Small intestine (tissue), 7 donors: ENCODE results near the gene JAGN1. TPM values are rescaled to one million over a fixed set of nuclear protein-coding genes. Genes with fewer than 3 reads are reported as not detected.
A peak's percentile ranks its signal among the peaks of the same experiment; 100 is the strongest.

Experiments used
- DNase-seq, 2 donors: peaks; one replicate each; pipeline versions ENCODE4 v3.0.0 to v3.0.0-alpha.2; 2013
- FAIRE-seq: peaks from 2 replicates; lab custom pipeline; 2012; peaks lifted over from hg19 to GRCh38; lab: Jason Lieb, UNC
- H3K27ac ChIP-seq, 3 donors: one replicate each; pipeline ENCODE4 v1.5.1; 2013; ENCODE audit warnings: low read length in 2 of 3, mild to moderate bottlenecking in 2 of 3, control low read depth in 1 of 3, inconsistent platforms in 1 of 3, low read depth in 1 of 3, moderate library complexity in 1 of 3
- H3K27me3 ChIP-seq, 3 donors: one replicate each; pipeline ENCODE4 v1.6.1; 2013; ENCODE audit warnings: low read length in 3 of 3, inconsistent platforms in 1 of 3; ENCODE audit not compliant: control insufficient read depth in 3 of 3, insufficient read depth in 3 of 3
- H3K36me3 ChIP-seq, 3 donors: one replicate each; pipeline ENCODE4 v1.6.1; 2013; ENCODE audit warnings: low read length in 3 of 3, inconsistent platforms in 1 of 3, low read depth in 1 of 3, mild to moderate bottlenecking in 1 of 3, moderate library complexity in 1 of 3; ENCODE audit not compliant: control insufficient read depth in 3 of 3, insufficient read depth in 2 of 3
- H3K4me1 ChIP-seq, 3 donors: one replicate each; pipeline ENCODE4 v1.6.1; 2013; ENCODE audit warnings: low read length in 2 of 3, inconsistent platforms in 1 of 3, low read depth in 1 of 3, mild to moderate bottlenecking in 1 of 3, moderate library complexity in 1 of 3; ENCODE audit not compliant: control insufficient read depth in 3 of 3, insufficient read depth in 2 of 3
- H3K4me3 ChIP-seq, 3 donors: one replicate each; pipeline ENCODE4 v1.5.1; 2013; ENCODE audit warnings: low read length in 3 of 3, control low read depth in 1 of 3, inconsistent platforms in 1 of 3, low read depth in 1 of 3, mild to moderate bottlenecking in 1 of 3, moderate library complexity in 1 of 3
- H3K9me3 ChIP-seq, 2 donors: one replicate each; pipeline ENCODE4 v1.6.1; 2013; ENCODE audit warnings: low read depth in 1 of 2, low read length in 1 of 2; ENCODE audit not compliant: control insufficient read depth in 2 of 2, insufficient read depth in 1 of 2
- WGBS, 3 donors: extraction: QIAGEN DNeasy Blood & Tissue Kit; methylation state at CpG; one replicate each; pipeline ENCODE4 v1.1.7; 2013; 5-methylcytosine and 5-hydroxymethylcytosine counted together
- polyA plus RNA-seq, 4 donors: library from polyadenylated mRNA; stranded (reverse) in 3 of 4; unstranded in 1 of 4; fragments of 200-250 nt in 3 of 4; fragments of 120-200 nt in 1 of 4; gene quantifications; one replicate each; pipeline versions ENCODE4 v1.2.1 to v1.2.3, GENCODE V29; 2013
- donor health status: healthy with polysubstance abuse.
- donor health status: control.
- donor health status: control.
- donor health status: Bipolar disorder and iron deficiency.
- donor health status: healthy.

Gene JAGN1
- polyA plus RNA-seq, 4 donors: 49.0 to 56.8 (median 52.7) TPM

DNA sequence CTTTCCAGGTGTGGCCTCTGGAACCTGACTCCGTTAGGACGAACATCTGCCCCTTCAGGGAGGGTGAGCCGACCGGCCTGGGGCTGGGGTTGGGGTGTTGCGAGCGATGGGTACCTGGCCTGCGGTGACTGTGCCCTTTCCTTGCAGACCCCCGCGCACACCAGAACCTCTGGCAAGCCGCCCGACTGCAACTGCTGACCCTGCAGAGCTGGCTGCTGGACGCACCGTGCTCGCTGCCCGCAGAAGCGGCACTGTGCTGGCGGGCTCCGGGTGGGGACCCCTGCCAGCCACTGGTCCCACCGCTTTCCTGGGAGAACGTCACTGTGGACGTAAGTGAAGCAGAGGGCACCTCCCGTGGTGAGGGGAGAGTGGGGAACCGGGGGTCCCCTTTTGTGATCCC, 37.7 kb downstream of the JAGN1 start:
- no peak overlapping the region for H3K4me3 ChIP-seq
- no peak for DNase-seq
- no peak for FAIRE-seq
- H3K27me3 ChIP-seq: no peaks in the 10 kb centered on the region
- no peak overlapping the region for H3K27ac ChIP-seq
- peaks cover 0 to 5% (median 0%) of the 10 kb centered on the region in 3 donors for H3K4me1 ChIP-seq
- no peaks in the 10 kb centered on the region for H3K9me3 ChIP-seq
- 95 to 97% (median 96%) methylated on average over 23 of the region's 23 CpGs for WGBS, 3 donors
- H3K36me3 ChIP-seq: peaks cover 0 to 46% (median 6%) of the 10 kb centered on the region in 3 donors

DNA sequence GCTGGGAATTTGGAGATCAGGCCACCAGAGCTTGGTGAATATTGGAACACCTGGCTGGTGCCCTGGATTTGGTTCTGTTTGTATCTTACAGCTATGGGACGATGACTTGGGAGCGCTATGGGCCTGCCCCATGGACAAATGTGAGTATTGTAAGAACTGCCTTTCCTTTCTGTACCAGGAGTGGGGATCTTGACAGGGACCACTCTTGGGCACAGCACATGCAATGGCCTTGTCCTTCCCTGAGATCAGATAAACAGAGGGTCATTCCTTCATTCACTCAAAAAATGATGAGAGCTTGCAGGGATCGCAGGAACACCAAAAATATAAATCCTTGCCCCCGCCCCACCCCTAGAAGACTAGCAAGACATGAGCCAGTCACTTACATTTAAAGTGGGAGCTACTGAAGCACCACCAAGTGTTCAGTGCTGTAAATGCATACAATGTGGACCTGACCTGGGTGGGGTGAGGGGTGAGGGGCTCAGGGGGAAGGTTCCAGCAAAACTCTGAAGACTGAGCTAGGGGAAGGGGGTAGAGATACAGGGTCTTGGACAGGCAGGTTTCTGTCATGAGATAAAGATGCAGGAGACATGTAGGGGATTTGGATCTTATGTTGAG, 40.5 kb downstream of the JAGN1 start:
- FAIRE-seq (no peak), DNase-seq (no peak)
- 89 to 94% (median 92%) methylated on average over 4 of the region's 4 CpGs for WGBS, 3 donors
- Histone ChIP-seq H3K36me3 (peaks cover 0 to 28% (median 0%) of the 10 kb centered on the region in 3 donors), H3K27ac (no peak overlapping the region), H3K9me3 (no peaks in the 10 kb centered on the region), H3K4me1 (peaks cover 3 to 17% (median 5%) of the 10 kb centered on the region in 3 donors), H3K4me3 (no peak overlapping the region), H3K27me3 (no peaks in the 10 kb centered on the region)

DNA sequence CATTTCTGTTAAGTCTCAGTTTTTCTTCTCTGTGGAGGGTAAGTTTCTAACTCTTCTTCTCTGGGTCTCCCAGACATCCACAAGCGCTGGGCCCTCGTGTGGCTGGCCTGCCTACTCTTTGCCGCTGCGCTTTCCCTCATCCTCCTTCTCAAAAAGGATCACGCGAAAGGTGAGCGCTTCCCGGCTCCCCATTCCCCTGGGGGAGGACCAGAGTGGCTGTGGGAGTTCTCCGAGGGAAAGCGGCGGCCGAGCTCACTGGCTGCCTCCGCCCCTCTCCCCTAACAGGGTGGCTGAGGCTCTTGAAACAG, 42.1 kb downstream of the JAGN1 start:
- Histone ChIP-seq H3K36me3 (peaks cover 0 to 34% (median 0%) of the 10 kb centered on the region in 3 donors), H3K27me3 (no peaks in the 10 kb centered on the region)
- WGBS, 3 donors: 8 to 13% (median 9%) methylated on average over 13 of the region's 13 CpGs

DNA sequence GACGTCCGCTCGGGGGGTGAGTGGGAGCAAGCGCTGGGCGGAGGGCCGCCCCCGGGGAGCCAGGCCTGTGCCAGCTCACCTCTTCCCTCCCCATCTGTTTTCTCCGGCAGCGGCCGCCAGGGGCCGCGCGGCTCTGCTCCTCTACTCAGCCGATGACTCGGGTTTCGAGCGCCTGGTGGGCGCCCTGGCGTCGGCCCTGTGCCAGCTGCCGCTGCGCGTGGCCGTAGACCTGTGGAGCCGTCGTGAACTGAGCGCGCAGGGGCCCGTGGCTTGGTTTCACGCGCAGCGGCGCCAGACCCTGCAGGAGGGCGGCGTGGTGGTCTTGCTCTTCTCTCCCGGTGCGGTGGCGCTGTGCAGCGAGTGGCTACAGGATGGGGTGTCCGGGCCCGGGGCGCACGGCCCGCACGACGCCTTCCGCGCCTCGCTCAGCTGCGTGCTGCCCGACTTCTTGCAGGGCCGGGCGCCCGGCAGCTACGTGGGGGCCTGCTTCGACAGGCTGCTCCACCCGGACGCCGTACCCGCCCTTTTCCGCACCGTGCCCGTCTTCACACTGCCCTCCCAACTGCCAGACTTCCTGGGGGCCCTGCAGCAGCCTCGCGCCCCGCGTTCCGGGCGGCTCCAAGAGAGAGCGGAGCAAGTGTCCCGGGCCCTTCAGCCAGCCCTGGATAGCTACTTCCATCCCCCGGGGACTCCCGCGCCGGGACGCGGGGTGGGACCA, 42.6 kb downstream of the JAGN1 start:
- Histone ChIP-seq H3K36me3 (peaks cover 0 to 37% (median 2%) of the 10 kb centered on the region in 3 donors), H3K4me3 (peak overlapping the region; percentile 56 to 67 (median 66)), H3K27ac (peak overlapping the region; percentile 79 to 98 (median 92)), H3K9me3 (no peaks in the 10 kb centered on the region), H3K4me1 (peaks cover 3 to 17% (median 5%) of the 10 kb centered on the region in 3 donors), H3K27me3 (no peaks in the 10 kb centered on the region)
- no peak for FAIRE-seq
- DNase-seq: peak; percentile 76 to 89
- WGBS, 3 donors: 0 to 1% (median 1%) methylated on average over 44 to 77 of the region's 77 CpGs

More for the DNA sequence above, 42.1 kb downstream of the JAGN1 start:
- peak overlapping the region; percentile 21 to 67 (median 66) for H3K4me3 ChIP-seq
- H3K27ac ChIP-seq: peak overlapping the region; percentile 79 to 98 (median 92)
- FAIRE-seq: no peak
- no peaks in the 10 kb centered on the region for H3K9me3 ChIP-seq
- peaks cover 3 to 17% (median 5%) of the 10 kb centered on the region in 3 donors for H3K4me1 ChIP-seq
- no peak for DNase-seq

DNA sequence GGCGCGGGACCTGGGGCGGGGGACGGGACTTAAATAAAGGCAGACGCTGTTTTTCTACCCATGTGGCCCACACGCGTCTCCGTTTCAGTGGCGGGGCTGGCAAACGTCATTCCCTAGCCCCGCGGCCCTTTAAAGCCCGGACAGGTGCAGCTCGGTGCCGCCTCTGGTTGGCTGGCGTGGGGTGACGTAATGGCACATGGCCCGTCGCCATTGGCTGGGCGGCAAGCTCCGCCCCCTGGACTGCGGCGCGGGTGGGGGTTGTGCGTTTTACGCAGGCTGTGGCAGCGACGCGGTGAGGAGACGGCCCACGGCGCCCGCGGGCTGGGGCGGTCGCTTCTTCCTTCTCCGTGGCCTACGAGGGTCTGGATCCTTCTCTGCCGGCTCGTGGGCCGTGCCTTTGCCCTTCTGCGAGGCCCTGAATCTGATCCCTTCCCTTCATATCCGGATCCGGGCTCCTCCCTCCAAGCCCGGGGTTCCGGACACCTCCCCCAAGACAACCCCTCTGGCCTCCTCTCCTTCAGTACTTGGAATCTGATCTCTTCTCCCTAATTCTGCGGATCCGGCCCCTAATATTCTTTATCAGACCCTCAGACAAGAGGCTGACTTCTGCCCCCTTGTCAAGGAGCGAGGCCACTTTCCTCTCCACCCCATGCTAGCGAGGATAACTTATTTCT, 43.3 kb downstream of the JAGN1 start, which contains the start of gene CRELD1:
Gene CRELD1 (plus strand): TSS at position 274 of the 674 bp plus-strand sequence. CDS start 605 bp downstream, outside the sequence.
- FAIRE-seq (no peak), DNase-seq (peak; percentile 97 to 99)
- peaks cover 3 to 17% (median 5%) of the 10 kb centered on the region in 3 donors for H3K4me1 ChIP-seq
- H3K36me3 ChIP-seq: peaks cover 0 to 37% (median 6%) of the 10 kb centered on the region in 3 donors
- H3K4me3 ChIP-seq: peak within 1 kb of the TSS; percentile 67 to 77 (median 71)
- H3K27ac ChIP-seq: peak within 1 kb of the TSS; percentile 85 to 98 (median 92)
- 0 to 1% (median 0%) methylated on average over 43 to 50 of the region's 50 CpGs for whole genome bisulfite sequencing, 3 donors
- no peaks in the 10 kb centered on the region for H3K27me3 ChIP-seq
- no peaks in the 10 kb centered on the region for H3K9me3 ChIP-seq

DNA sequence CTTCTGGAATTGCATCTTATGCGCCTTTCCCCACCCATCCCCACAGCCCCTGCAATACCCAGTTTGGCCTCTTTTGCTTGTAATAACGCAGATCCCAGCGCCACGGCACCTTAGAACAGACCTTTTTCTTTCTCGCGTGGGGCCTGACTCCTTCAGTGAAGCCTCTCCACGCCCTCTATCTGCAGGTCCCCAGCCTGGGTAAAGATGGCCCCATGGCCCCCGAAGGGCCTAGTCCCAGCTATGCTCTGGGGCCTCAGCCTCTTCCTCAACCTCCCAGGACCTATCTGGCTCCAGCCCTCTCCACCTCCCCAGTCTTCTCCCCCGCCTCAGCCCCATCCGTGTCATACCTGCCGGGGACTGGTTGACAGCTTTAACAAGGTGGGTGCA, 43.8 kb downstream of the JAGN1 start:
- WGBS, 3 donors: 7 to 16% (median 8%) methylated on average over 11 of the region's 11 CpGs
- DNase-seq (no peak), FAIRE-seq (no peak)
- Histone ChIP-seq H3K27me3 (no peaks in the 10 kb centered on the region), H3K4me1 (peaks cover 3 to 17% (median 5%) of the 10 kb centered on the region in 3 donors), H3K27ac (peak overlapping the region; percentile 85 to 98 (median 92)), H3K4me3 (peak overlapping the region; percentile 67 to 77 (median 71)), H3K9me3 (no peaks in the 10 kb centered on the region), H3K36me3 (peaks cover 0 to 39% (median 6%) of the 10 kb centered on the region in 3 donors)

DNA sequence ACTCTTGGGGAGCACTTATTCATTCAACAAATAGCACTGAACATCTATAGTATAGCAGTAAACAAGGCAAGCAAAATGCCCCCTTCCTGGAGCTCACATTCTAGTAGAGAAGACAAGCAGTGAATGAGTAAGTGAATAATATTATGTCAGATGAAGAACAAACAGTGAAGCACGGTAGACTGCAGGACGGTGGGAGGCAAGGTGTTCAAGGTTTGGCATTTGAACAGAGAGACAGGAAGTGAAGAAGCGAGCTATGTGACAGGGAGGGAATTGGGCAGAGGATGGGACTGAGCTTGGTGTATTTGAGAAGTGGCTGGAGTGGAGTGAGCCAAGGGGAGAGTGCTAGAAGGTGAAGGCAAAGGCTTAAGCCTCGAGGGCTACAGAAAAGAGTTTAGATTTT, 44.6 kb downstream of the JAGN1 start:
- Histone ChIP-seq H3K4me1 (peaks cover 3 to 17% (median 5%) of the 10 kb centered on the region in 3 donors), H3K27ac (no peak overlapping the region), H3K36me3 (peaks cover 0 to 34% (median 6%) of the 10 kb centered on the region in 3 donors), H3K9me3 (no peaks in the 10 kb centered on the region), H3K4me3 (peak overlapping the region in 1 of 3 donors; percentile 67), H3K27me3 (no peaks in the 10 kb centered on the region)
- WGBS, 3 donors: 33 to 50% (median 37%) methylated on average over 4 of the region's 4 CpGs
- DNase-seq (no peak), FAIRE-seq (no peak)

DNA sequence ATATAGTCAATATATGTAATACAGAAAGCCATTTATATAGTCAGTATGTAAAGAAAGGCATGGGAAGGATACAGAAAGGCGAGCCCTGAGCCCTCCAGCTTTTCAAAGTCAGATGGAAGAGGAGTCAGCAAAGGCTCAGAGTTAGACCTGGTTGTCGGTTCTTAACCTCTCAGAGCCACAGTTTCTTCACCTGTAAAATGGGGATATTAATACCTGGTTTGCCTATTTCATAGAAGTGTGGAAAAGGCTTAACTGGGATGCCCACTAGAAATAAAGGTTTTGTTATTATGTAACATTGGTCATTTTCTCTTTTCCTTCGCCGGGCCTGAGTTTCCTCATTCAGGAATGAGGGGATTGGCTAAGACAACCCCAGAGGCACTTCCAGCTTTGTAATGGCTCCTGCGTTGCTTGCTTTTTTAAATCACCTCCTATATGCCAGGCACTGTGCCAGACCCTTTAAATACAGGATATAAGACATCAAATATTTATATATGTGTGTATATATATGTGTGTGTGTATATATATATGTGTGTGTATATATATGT, 45.6 kb downstream of the JAGN1 start:
- Histone ChIP-seq H3K27me3 (no peaks in the 10 kb centered on the region), H3K4me1 (peaks cover 3 to 17% (median 5%) of the 10 kb centered on the region in 3 donors), H3K4me3 (no peak overlapping the region), H3K36me3 (peaks cover 3 to 30% (median 8%) of the 10 kb centered on the region in 3 donors), H3K9me3 (no peaks in the 10 kb centered on the region), H3K27ac (no peak overlapping the region)
- WGBS, 3 donors: 91 to 97% (median 96%) methylated on average over 5 of the region's 5 CpGs
- no peak for DNase-seq
- FAIRE-seq: no peak
